ENCODE data around the gene CCNI. TPM values are rescaled to one million over a fixed set of nuclear protein-coding genes. Genes with fewer than 3 reads are reported as not detected.

CCNI gene
- total RNA-seq, 1 donor from 2014 or later: 303 TPM

- no peak for DNase-seq (ENCODE audit: low spot score)
- Mint-ChIP-seq H3K4me1 (ENCODE audit: unreplicated experiment) (peaks cover 93% of the 10 kb centered on the region), H3K27me3 (ENCODE audit: unreplicated experiment) (peaks cover 2% of the 10 kb centered on the region), H3K27ac (ENCODE audit: unreplicated experiment) (peak overlapping the region; percentile 100), H3K9me3 (ENCODE audit: unreplicated experiment) (no peaks in the 10 kb centered on the region), H3K36me3 (ENCODE audit: low read depth, unreplicated experiment) (peaks cover 42% of the 10 kb centered on the region), H3K4me3 (ENCODE audit: unreplicated experiment) (peak overlapping the region; percentile 8)
- TF ChIP-seq CTCF (IDR thresholded peaks at IDR 0.05; ENCODE audit: unreplicated experiment): no peak
Observed at GRCh38 chr4:77009511-77010115, 66.2 kb downstream of the CCNI start.

- peak overlapping the region; percentile 45 for H3K4me3 Mint-ChIP-seq (ENCODE audit: unreplicated experiment)
- peaks cover 38% of the 10 kb centered on the region for H3K36me3 Mint-ChIP-seq (ENCODE audit: low read depth, unreplicated experiment)
- no peak for DNase-seq (ENCODE audit: low spot score)
Observed at GRCh38 chr4:77007358-77008230, 68.2 kb downstream of the CCNI start.

GRCh38 chr4:77006753-77007353 is 68.9 kb downstream of the CCNI start:
- TF ChIP-seq CTCF (IDR thresholded peaks at IDR 0.05; ENCODE audit: unreplicated experiment): no peak
- Mint-ChIP-seq H3K9me3 (ENCODE audit: unreplicated experiment) (no peaks in the 10 kb centered on the region), H3K27ac (ENCODE audit: unreplicated experiment) (peak overlapping the region; percentile 100), H3K4me1 (ENCODE audit: unreplicated experiment) (peaks cover 89% of the 10 kb centered on the region), H3K4me3 (ENCODE audit: unreplicated experiment) (no peak overlapping the region), H3K36me3 (ENCODE audit: low read depth, unreplicated experiment) (peaks cover 38% of the 10 kb centered on the region), H3K27me3 (ENCODE audit: unreplicated experiment) (no peaks in the 10 kb centered on the region)
- no peak for DNase-seq (ENCODE audit: low spot score)

More at GRCh38 chr4:77007358-77008230, 68.2 kb downstream of the CCNI start:
- peak overlapping the region; percentile 100 for H3K27ac Mint-ChIP-seq (ENCODE audit: unreplicated experiment)
- peaks cover 89% of the 10 kb centered on the region for H3K4me1 Mint-ChIP-seq (ENCODE audit: unreplicated experiment)
- H3K27me3 Mint-ChIP-seq (ENCODE audit: unreplicated experiment): no peaks in the 10 kb centered on the region
- H3K9me3 Mint-ChIP-seq (ENCODE audit: unreplicated experiment): no peaks in the 10 kb centered on the region
- no peak for TF ChIP-seq CTCF (IDR thresholded peaks at IDR 0.05; ENCODE audit: unreplicated experiment)

GRCh38 chr4:77003400-77003799 is 72.4 kb downstream of the CCNI start:
- Mint-ChIP-seq H3K9me3 (ENCODE audit: unreplicated experiment) (no peaks in the 10 kb centered on the region), H3K36me3 (ENCODE audit: low read depth, unreplicated experiment) (peaks cover 54% of the 10 kb centered on the region), H3K4me3 (ENCODE audit: unreplicated experiment) (peak overlapping the region; percentile 18), H3K4me1 (ENCODE audit: unreplicated experiment) (peaks cover 90% of the 10 kb centered on the region), H3K27ac (ENCODE audit: unreplicated experiment) (peak overlapping the region; percentile 97), H3K27me3 (ENCODE audit: unreplicated experiment) (no peaks in the 10 kb centered on the region)
- no peak for TF ChIP-seq CTCF (IDR thresholded peaks at IDR 0.05; ENCODE audit: unreplicated experiment)
- no peak for DNase-seq (ENCODE audit: low spot score)
